ENCODE data around the gene LYRM2.

GRCh38 chr6:89580997-89581666, 57.4 kb downstream of the LYRM2 start:
- TF ChIP-seq CTCF (IDR thresholded peaks at IDR 0.05) (no peak), POLR2A (IDR thresholded peaks at IDR 0.05) (no peak)
